RWPE2 (cell line): ENCODE data around the gene MAPK6.

Experiments
- ATAC-seq: fragments of 200-7000 bp; cut with Tn5 transposase; 3 replicates; pipeline ENCODE4 v1.9.1; 2021; ENCODE audit warnings: low read depth
- DNase-seq: peaks from one replicate; pipeline ENCODE4 v3.0.0-alpha.2; 2020; ENCODE audit warnings: low spot score
- H3K27ac ChIP-seq: fragments of 450-650 bp; 2 replicates; pipeline ENCODE4 v1.5.1; 2017; ENCODE audit warnings: mild to moderate bottlenecking; ENCODE audit not compliant: poor library complexity, severe bottlenecking
- H3K27me3 ChIP-seq: fragments of 250-450 bp; sonication (Bioruptor Pico); 2 replicates; pipeline ENCODE4 v1.5.1; 2021; ENCODE audit warnings: mild to moderate bottlenecking, moderate library complexity; ENCODE audit not compliant: insufficient read depth, poor library complexity, severe bottlenecking
- H3K36me3 ChIP-seq: fragments of 250-450 bp; sonication (Bioruptor Pico); 2 replicates; pipeline ENCODE4 v1.5.1; 2020; ENCODE audit warnings: low read depth, mild to moderate bottlenecking, moderate library complexity
- H3K4me1 ChIP-seq: fragments of 250-450 bp; sonication (Bioruptor Pico); 2 replicates; pipeline ENCODE4 v1.5.1; 2021; ENCODE audit warnings: mild to moderate bottlenecking, moderate library complexity; ENCODE audit not compliant: insufficient read depth, poor library complexity, severe bottlenecking
- H3K4me3 ChIP-seq: fragments of 250-450 bp; sonication (Bioruptor Pico); 2 replicates; pipeline ENCODE4 v1.5.1; 2021; ENCODE audit warnings: mild to moderate bottlenecking, moderate library complexity; ENCODE audit not compliant: severe bottlenecking
- H3K9me3 ChIP-seq: fragments of 250-450 bp; sonication (Bioruptor Pico); 2 replicates; pipeline ENCODE4 v1.5.1; 2021; ENCODE audit warnings: mild to moderate bottlenecking, moderate library complexity; ENCODE audit not compliant: severe bottlenecking
- TF ChIP-seq, protein P1 (sequence below): fragments of 450-650 bp; IDR thresholded peaks from one replicate; pipeline ENCODE4 v1.5.1; 2017; ENCODE audit warnings: mild to moderate bottlenecking, moderate library complexity; ENCODE audit not compliant: poor library complexity, severe bottlenecking

The MAPK6 gene

DNA sequence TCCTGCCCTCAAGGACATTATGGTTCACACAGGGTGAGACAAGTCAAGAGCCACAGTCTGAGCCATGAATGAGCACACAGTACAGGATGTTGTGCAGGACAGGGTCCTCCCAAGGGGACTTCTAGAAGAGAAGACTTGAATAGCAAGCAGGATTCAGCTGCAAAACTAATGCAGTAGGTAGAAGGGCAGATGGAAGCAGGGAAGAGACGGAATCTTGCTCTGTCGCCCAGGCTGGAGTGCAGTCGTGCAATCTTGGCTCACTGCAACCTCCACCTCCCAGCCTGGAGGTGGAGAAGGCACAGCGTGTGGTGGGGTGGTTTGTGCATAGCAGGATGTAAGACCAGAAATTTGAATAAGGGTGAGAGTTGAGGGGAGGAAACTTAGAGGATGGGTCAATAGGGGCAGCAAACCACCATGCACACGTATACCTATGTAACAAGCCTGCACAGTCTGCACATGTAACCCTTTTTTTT lies 85.5 kb downstream of the MAPK6 start:
- no peaks in the 10 kb centered on the region for H3K9me3 ChIP-seq

DNA sequence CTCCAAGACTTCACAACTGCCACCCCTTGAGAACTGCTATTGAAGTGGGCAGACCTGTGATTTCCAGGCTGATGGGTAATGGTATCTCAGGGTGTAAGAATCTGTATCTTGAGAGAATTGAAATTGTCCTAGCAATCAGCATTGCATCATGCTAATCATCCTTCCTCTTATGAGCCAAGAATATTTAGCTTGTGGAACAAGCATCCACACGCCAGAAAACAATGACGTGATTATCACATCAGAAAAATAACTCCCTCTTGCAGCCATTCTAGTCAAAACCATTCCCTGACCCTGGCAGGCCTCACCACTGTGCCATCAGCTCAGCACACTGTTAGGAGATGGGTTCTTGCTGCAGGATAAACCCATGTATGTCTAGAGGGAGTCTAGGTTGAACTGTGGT lies 86.8 kb downstream of the MAPK6 start:
- no peak for DNase-seq
- Histone ChIP-seq H3K36me3 (no peaks in the 10 kb centered on the region), H3K4me1 (peaks cover 29% of the 10 kb centered on the region), H3K27me3 (no peaks in the 10 kb centered on the region), H3K4me3 (no peak overlapping the region), H3K9me3 (no peaks in the 10 kb centered on the region), H3K27ac (peak overlapping the region; percentile 0)
- ATAC-seq: no peak
- TF ChIP-seq, protein P1, sequence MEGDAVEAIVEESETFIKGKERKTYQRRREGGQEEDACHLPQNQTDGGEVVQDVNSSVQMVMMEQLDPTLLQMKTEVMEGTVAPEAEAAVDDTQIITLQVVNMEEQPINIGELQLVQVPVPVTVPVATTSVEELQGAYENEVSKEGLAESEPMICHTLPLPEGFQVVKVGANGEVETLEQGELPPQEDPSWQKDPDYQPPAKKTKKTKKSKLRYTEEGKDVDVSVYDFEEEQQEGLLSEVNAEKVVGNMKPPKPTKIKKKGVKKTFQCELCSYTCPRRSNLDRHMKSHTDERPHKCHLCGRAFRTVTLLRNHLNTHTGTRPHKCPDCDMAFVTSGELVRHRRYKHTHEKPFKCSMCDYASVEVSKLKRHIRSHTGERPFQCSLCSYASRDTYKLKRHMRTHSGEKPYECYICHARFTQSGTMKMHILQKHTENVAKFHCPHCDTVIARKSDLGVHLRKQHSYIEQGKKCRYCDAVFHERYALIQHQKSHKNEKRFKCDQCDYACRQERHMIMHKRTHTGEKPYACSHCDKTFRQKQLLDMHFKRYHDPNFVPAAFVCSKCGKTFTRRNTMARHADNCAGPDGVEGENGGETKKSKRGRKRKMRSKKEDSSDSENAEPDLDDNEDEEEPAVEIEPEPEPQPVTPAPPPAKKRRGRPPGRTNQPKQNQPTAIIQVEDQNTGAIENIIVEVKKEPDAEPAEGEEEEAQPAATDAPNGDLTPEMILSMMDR: no peak

More for the DNA sequence above, 85.5 kb downstream of the MAPK6 start:
- H3K27me3 ChIP-seq: no peaks in the 10 kb centered on the region
- peak overlapping the region; percentile 67 for H3K27ac ChIP-seq
- ATAC-seq (no peak), DNase-seq (no peak)
- H3K4me1 ChIP-seq: peaks cover 29% of the 10 kb centered on the region
- no peaks in the 10 kb centered on the region for H3K36me3 ChIP-seq
- TF ChIP-seq, protein P1: no peak
- H3K4me3 ChIP-seq: no peak overlapping the region

DNA sequence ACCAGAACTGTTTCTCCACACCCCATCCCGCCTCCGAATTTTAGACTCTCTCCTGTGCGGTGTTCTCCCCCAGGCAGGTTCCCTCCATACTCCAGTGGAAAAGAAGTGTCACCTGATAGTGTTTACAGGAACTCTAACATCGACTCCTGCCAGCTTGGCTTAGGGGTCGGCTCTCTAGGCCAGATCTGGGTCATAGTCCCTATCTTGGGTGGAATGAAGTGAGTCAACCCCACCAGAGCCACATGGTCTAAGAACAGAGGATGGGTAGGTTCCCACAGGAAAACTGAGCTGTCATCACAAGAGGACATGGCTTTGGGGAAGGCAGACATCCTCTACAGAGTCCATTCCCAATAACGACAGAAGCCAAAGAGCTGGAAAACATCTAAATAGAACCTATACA lies 87.6 kb downstream of the MAPK6 start:
- no peak for DNase-seq
- TF ChIP-seq, protein P1: no peak
- no peaks in the 10 kb centered on the region for H3K9me3 ChIP-seq
- H3K4me1 ChIP-seq: peaks cover 29% of the 10 kb centered on the region
- H3K27ac ChIP-seq: no peak overlapping the region
- H3K27me3 ChIP-seq: no peaks in the 10 kb centered on the region
- H3K4me3 ChIP-seq: no peak overlapping the region
- H3K36me3 ChIP-seq: no peaks in the 10 kb centered on the region
- no peak for ATAC-seq

DNA sequence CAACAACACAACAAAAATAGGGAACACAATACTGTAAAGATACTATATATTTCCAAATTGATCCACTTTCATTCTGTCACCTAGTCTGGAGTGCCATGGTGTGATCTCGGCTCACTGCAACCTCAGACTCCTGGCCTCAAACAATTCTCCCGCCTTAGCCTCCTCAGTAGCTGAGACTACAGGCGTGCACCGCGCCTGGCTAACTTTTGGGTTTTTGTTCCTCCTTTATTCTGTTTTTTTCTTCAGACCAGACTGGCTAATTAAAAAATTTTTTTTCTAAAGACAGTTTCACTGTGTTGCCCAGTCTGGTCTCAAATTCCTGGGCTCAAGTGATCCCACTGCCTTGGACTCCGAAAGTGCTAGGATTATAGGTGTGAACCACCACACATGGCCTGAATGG lies 88.2 kb downstream of the MAPK6 start:
- peaks cover 26% of the 10 kb centered on the region for H3K4me1 ChIP-seq
- no peaks in the 10 kb centered on the region for H3K27me3 ChIP-seq
- no peak for ATAC-seq
- no peaks in the 10 kb centered on the region for H3K9me3 ChIP-seq
- no peak for DNase-seq
- no peak overlapping the region for H3K4me3 ChIP-seq
- no peaks in the 10 kb centered on the region for H3K36me3 ChIP-seq
- no peak overlapping the region for H3K27ac ChIP-seq
- TF ChIP-seq, protein P1: no peak

DNA sequence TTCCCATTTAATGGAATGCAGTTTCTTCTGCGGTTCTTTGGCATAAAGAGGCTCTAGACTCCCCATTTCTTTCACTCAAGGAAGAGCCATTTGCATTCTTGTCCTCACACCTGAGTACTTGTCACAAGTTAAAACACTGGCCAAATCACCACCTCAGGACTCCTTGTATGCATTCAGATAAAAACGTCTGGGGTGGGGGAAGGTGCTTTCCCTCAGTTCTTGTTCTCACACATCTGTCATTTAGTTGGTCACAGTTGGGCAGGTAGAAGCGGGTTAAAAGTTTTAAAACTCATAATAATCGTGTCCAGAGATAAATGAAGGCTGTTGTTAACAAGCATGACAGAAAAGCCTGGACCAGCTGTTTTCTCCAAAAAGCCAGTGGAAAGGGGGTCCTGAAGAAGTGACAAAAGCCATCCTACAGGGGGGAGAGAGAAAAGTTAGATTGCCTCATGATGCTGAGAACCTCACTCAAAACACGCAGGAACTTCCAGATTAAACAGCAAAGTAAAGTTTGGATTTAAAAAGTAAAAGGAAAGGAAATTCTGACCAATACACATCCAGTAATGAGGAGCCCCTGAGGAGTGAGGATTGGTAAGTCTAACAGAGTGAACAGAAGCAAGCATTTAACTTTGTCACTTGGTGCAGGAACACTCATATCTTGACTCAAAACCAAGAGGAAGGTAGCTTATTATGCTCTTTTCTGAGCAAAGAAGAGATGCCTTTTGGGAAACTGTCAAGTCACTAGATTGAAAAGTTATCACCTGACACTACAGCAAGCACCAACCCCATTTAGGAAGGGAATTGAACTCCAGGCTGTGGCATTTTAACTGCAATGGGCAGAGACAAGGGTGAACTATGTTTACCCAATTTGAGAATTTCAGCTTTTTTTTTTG lies 90.8 kb downstream of the MAPK6 start:
- Histone ChIP-seq H3K4me1 (peaks cover 9% of the 10 kb centered on the region), H3K4me3 (no peak overlapping the region), H3K27me3 (no peaks in the 10 kb centered on the region), H3K27ac (no peak overlapping the region), H3K9me3 (no peaks in the 10 kb centered on the region), H3K36me3 (no peaks in the 10 kb centered on the region)
- DNase-seq: no peak
- TF ChIP-seq, protein P1: no peak
- no peak for ATAC-seq
